ENCODE measurements around the gene CDK5R1. TPM values are rescaled to one million over a fixed set of nuclear protein-coding genes. Genes with fewer than 3 reads are reported as not detected.

Gene CDK5R1
- total RNA-seq, 6 experiments from 2014 or later, result 0.37 to 0.90 (median 0.48) TPM

- Histone ChIP-seq H3K27ac (no peak overlapping the region), H3K27me3 (no peaks in the 10 kb centered on the region), H3K9me3 (no peaks in the 10 kb centered on the region), H3K36me3 (no peaks in the 10 kb centered on the region), H3K4me1 (no peaks in the 10 kb centered on the region), H3K4me3 (no peak overlapping the region)
- TF ChIP-seq CTCF (IDR thresholded peaks at IDR 0.05) (no peak), POLR2A (IDR thresholded peaks at IDR 0.05) (no peak)
- no peak for ATAC-seq
- no peak for DNase-seq
- WGBS (ENCODE audit: insufficient coverage, low coverage, low lambda C conversion rate, missing lambda C conversion rate), result 90% methylated on average over 2 of the region's 4 CpGs
- intact Hi-C loops (cut with DNase I), result no loop called here
Measured at GRCh38 chr17:32527146-32527545, 40.4 kb downstream of the CDK5R1 start.

GRCh38 chr17:32528825-32529224 lies 42.0 kb downstream of the CDK5R1 start:
- intact Hi-C loops (cut with DNase I), result no loop called here
- WGBS (ENCODE audit: insufficient coverage, low coverage, low lambda C conversion rate, missing lambda C conversion rate), result 75% methylated on average over 5 of the region's 7 CpGs
- no peak for ATAC-seq

GRCh38 chr17:32529604-32530003 lies 42.8 kb downstream of the CDK5R1 start:
- ATAC-seq (no peak), DNase-seq (no peak)
- no peak overlapping the region for H3K4me3 ChIP-seq
- no peak overlapping the region for H3K27ac ChIP-seq
- TF ChIP-seq CTCF (IDR thresholded peaks at IDR 0.05), result no peak
- TF ChIP-seq POLR2A (IDR thresholded peaks at IDR 0.05), result no peak
- no peaks in the 10 kb centered on the region for H3K4me1 ChIP-seq
- no CpG with 5 or more reads among the region's 10 CpGs for WGBS (ENCODE audit: insufficient coverage, low coverage, low lambda C conversion rate, missing lambda C conversion rate)
- H3K9me3 ChIP-seq, result no peaks in the 10 kb centered on the region
- no peaks in the 10 kb centered on the region for H3K36me3 ChIP-seq
- intact Hi-C loops (cut with DNase I), result no loop called here
- no peaks in the 10 kb centered on the region for H3K27me3 ChIP-seq

More at GRCh38 chr17:32528825-32529224, 42.0 kb downstream of the CDK5R1 start:
- TF ChIP-seq POLR2A (IDR thresholded peaks at IDR 0.05) (no peak), CTCF (IDR thresholded peaks at IDR 0.05) (no peak)
- H3K9me3 ChIP-seq, result no peaks in the 10 kb centered on the region
- no peak for DNase-seq
- H3K4me3 ChIP-seq, result no peak overlapping the region
- no peaks in the 10 kb centered on the region for H3K4me1 ChIP-seq
- no peak overlapping the region for H3K27ac ChIP-seq
- no peaks in the 10 kb centered on the region for H3K36me3 ChIP-seq
- H3K27me3 ChIP-seq, result no peaks in the 10 kb centered on the region

- Histone ChIP-seq H3K27me3 (no peaks in the 10 kb centered on the region), H3K4me1 (no peaks in the 10 kb centered on the region), H3K9me3 (no peaks in the 10 kb centered on the region), H3K4me3 (no peak overlapping the region), H3K36me3 (no peaks in the 10 kb centered on the region), H3K27ac (no peak overlapping the region)
- ATAC-seq (no peak), DNase-seq (no peak)
- 79% methylated on average over 3 of the region's 3 CpGs for WGBS (ENCODE audit: insufficient coverage, low coverage, low lambda C conversion rate, missing lambda C conversion rate)
- intact Hi-C loops (cut with DNase I), result no loop called here
- TF ChIP-seq CTCF (IDR thresholded peaks at IDR 0.05) (no peak), POLR2A (IDR thresholded peaks at IDR 0.05) (no peak)
Measured at GRCh38 chr17:32533296-32533695, 46.5 kb downstream of the CDK5R1 start.
